Peyer's patch (tissue), 4 donors: Measurements from ENCODE around the gene MIA. TPM values are rescaled to one million over a fixed set of nuclear protein-coding genes. Genes with fewer than 3 reads are reported as not detected.
A peak's percentile ranks its signal among the peaks of the same experiment; 100 is the strongest.

Experiments used
- DNase-seq, 3 donors: peaks; one replicate each; pipeline ENCODE4 v3.0.0-alpha.2; 2017 to 2019
- H3K27ac ChIP-seq, 4 donors: fragments of 200-600 bp; sonication (generic); one replicate each; pipeline ENCODE4 v1.5.1; 2016 to 2019
- H3K27me3 ChIP-seq, 2 donors: fragments of 200-600 bp; sonication (generic); one replicate each; pipeline ENCODE4 v1.5.1; 2019
- H3K36me3 ChIP-seq, 3 donors: fragments of 200-600 bp; sonication (generic); one replicate each; pipeline ENCODE4 v1.5.1; 2016 to 2019
- H3K4me1 ChIP-seq, 4 donors: fragments of 200-600 bp; sonication (generic); one replicate each; pipeline ENCODE4 v1.5.1; 2016 to 2019
- H3K4me3 ChIP-seq, 4 donors: fragments of 200-600 bp; sonication (generic); 1 replicate in 3 of 4; 2 replicates in 1 of 4; pipeline ENCODE4 v1.5.1; 2016 to 2019; ENCODE audit warnings: mild to moderate bottlenecking in 1 of 4
- H3K9me3 ChIP-seq, 4 donors: fragments of 200-600 bp; sonication (generic); one replicate each; pipeline ENCODE4 v1.5.1; 2016 to 2019; ENCODE audit warnings: mild to moderate bottlenecking in 1 of 4
- POLR2A ChIP-seq, 2 donors: fragments of 450-650 bp; IDR thresholded peaks; one replicate each; pipeline ENCODE4 v1.5.1; 2017; ENCODE audit warnings: antibody characterized with exemption in 2 of 2, mild to moderate bottlenecking in 2 of 2, moderate library complexity in 2 of 2
- total RNA-seq, 4 donors: library from RNA; depleted of rRNA; stranded (reverse); fragments of >200 nt; gene quantifications; one replicate each; pipeline ENCODE4 v1.1.0, GENCODE V29; 2016
- TF ChIP-seq, protein P1 (sequence below), 6 experiments: fragments of 450-650 bp in 4 of 6; fragments of 200-600 bp in 2 of 6; sonication (generic) in 1 of 6; IDR thresholded peaks; one replicate each; pipeline ENCODE4 v1.5.1; 2017 to 2019; ENCODE audit warnings: antibody characterized with exemption in 6 of 6, mild to moderate bottlenecking in 3 of 6, moderate library complexity in 1 of 6

MIA gene
- total RNA-seq, 4 donors from 2014 or later: 4.0 TPM; not detected in 3

DNA sequence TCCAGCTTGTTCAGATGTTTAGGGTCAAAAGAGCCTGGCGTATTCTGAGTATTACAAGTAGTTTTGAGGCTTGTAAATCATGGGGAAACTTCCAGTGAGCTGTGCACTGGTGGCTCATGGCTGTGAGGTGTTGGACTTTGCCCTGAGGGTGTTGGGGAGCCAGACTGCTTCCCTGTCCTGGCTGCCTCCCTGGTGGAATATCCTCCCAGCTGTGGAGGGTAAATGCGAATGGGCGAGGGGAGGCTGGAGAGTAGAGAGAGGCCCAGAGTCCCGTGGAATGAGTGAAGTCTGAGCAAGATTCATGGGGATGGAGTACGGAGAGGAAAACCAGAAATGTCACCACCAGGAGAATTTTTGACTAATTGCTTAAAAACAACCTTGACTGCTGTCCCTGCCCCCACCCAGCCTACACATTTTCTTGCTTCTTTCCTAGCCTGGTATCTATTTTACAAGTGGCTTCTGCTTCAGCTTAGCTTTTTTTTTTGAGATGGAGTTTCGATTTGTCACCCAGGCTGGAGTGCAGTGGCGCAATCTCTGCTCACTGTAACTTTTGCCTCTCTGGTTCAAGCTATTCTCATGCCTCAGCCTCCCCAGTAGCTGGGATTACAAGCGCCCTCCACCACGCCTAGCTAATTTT, 20.6 kb upstream of the MIA start:
- peaks cover 0 to 37% (median 27%) of the 10 kb centered on the region in 4 donors for H3K4me1 ChIP-seq

DNA sequence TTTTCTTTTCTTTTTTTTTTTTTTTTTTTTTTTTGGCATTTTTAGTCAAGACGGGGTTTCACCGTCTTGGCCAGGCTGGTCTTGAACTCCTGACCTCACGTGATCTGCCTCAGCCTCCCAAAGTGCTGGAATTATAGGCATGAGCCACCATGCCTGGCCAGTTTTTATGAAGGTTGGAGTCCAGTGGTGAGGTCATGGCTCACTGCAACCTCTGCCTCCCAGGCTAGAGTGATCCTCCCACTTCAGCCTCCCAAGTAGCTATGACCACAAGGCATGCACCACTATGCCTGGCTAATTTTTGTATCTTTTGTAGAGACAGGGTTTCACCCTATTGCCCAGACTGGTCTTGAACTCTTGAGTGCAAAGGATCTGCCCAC, 20.1 kb upstream of the MIA start:
- peaks cover 0 to 36% (median 26%) of the 10 kb centered on the region in 4 donors for H3K4me1 ChIP-seq
- H3K4me3 ChIP-seq: no peak overlapping the region
- no peak for DNase-seq
- peak overlapping the region in 3 of 4 donors; percentile 60 to 81 (median 63) for H3K27ac ChIP-seq
- H3K27me3 ChIP-seq: no peaks in the 10 kb centered on the region
- H3K36me3 ChIP-seq: peaks cover 0 to 36% (median 0%) of the 10 kb centered on the region in 3 donors
- H3K9me3 ChIP-seq: no peaks in the 10 kb centered on the region
- no peak for TF ChIP-seq POLR2A (IDR thresholded peaks at IDR 0.05)
- TF ChIP-seq, protein P1, sequence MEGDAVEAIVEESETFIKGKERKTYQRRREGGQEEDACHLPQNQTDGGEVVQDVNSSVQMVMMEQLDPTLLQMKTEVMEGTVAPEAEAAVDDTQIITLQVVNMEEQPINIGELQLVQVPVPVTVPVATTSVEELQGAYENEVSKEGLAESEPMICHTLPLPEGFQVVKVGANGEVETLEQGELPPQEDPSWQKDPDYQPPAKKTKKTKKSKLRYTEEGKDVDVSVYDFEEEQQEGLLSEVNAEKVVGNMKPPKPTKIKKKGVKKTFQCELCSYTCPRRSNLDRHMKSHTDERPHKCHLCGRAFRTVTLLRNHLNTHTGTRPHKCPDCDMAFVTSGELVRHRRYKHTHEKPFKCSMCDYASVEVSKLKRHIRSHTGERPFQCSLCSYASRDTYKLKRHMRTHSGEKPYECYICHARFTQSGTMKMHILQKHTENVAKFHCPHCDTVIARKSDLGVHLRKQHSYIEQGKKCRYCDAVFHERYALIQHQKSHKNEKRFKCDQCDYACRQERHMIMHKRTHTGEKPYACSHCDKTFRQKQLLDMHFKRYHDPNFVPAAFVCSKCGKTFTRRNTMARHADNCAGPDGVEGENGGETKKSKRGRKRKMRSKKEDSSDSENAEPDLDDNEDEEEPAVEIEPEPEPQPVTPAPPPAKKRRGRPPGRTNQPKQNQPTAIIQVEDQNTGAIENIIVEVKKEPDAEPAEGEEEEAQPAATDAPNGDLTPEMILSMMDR (IDR thresholded peaks at IDR 0.05): no peak

More for the DNA sequence above, 20.6 kb upstream of the MIA start:
- Histone ChIP-seq H3K27ac (peak overlapping the region; percentile 55 to 93 (median 70)), H3K27me3 (no peaks in the 10 kb centered on the region), H3K9me3 (no peaks in the 10 kb centered on the region), H3K36me3 (peaks cover 0 to 31% (median 0%) of the 10 kb centered on the region in 3 donors), H3K4me3 (peak overlapping the region; percentile 6 to 36 (median 18))
- TF ChIP-seq, protein P1 (IDR thresholded peaks at IDR 0.05): peak in 2 of 6 experiments; percentile 17 to 19
- peak in 1 of 2 donors; percentile 43 for TF ChIP-seq POLR2A (IDR thresholded peaks at IDR 0.05)
- peak in 2 of 3 donors; percentile 74 to 84 for DNase-seq

DNA sequence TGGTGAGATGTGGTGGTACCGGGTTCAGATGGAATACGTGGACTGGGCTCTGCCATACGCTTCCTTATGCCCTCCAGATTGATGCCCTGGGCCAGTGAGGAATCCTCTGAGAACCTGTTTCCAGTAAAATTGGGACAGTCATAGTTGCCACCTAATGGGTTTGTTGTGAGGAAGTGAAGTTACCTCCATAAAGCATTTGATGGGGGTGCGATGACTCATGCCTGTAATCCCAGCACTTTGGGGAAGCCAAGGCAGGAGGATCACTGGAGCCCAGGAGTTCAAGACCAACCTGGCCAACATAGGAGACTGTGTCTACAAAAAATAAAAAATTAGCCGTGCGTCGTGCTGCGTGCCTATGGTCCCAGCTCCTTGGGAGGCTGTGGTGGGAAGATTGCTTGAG, 19.5 kb upstream of the MIA start:
- TF ChIP-seq, protein P1 (IDR thresholded peaks at IDR 0.05): no peak
- no peak for TF ChIP-seq POLR2A (IDR thresholded peaks at IDR 0.05)
- peaks cover 0 to 36% (median 26%) of the 10 kb centered on the region in 4 donors for H3K4me1 ChIP-seq
- H3K4me3 ChIP-seq: no peak overlapping the region

DNA sequence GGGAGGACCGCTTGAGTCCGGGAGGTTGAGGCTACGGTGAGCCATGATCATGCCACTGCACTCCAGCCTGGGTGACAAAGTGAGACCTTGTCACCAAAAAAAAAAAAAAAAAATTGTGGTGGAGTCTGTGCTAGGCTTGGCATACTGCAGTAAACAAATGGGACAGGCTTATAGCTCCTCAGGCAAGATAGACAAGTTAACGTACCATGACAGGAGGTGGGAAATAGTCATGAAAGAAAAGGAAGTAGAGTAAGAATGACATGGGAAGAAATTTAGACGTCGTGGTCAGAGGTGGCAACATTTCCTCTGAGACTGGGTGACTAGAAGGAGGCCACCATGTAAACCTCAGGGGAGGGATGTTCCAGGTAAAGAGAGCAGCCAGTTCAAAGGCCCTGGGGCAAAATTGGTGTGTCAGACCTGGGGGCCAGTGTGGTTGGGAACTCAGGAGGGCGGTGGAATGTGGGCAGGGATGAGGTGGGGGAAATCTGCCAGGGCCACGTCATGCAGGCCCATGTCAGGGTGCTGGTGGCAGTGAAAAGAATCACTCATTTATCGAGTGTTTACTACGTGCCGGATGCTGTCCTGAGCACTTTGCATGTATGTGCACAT, 18.7 kb upstream of the MIA start:
- Histone ChIP-seq H3K4me3 (no peak overlapping the region), H3K36me3 (peaks cover 0 to 50% (median 2%) of the 10 kb centered on the region in 3 donors), H3K27ac (no peak overlapping the region), H3K4me1 (peaks cover 0 to 36% (median 26%) of the 10 kb centered on the region in 4 donors), H3K27me3 (no peaks in the 10 kb centered on the region), H3K9me3 (no peaks in the 10 kb centered on the region)
- TF ChIP-seq, protein P1 (IDR thresholded peaks at IDR 0.05): no peak
- no peak for TF ChIP-seq POLR2A (IDR thresholded peaks at IDR 0.05)
- no peak for DNase-seq

More for the DNA sequence above, 19.5 kb upstream of the MIA start:
- no peak for DNase-seq
- H3K27ac ChIP-seq: peak overlapping the region in 2 of 4 donors; percentile 2 to 63
- peaks cover 0 to 42% (median 2%) of the 10 kb centered on the region in 3 donors for H3K36me3 ChIP-seq
- no peaks in the 10 kb centered on the region for H3K9me3 ChIP-seq
- H3K27me3 ChIP-seq: no peaks in the 10 kb centered on the region

DNA sequence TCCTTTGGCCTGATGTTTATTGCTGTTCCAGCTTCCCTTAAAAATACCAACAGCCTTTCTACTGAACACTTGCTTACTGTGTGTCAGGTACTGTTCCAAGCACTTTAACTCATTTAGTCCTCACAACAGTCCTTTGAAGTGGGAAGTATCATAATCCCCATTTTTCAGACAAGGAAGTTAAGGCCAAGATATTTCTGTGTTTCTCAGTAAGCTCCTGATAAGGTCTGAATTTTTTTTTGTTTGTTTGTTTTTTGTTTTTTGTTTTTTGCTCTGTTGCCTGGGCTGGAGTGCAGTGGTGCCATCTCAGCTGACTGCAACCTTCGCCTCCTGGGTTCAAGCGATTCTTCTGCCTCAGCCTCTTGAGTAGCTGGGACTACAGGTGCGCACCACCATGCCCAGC, 16.8 kb upstream of the MIA start:
- peaks cover 0 to 69% (median 2%) of the 10 kb centered on the region in 3 donors for H3K36me3 ChIP-seq
- H3K9me3 ChIP-seq: no peaks in the 10 kb centered on the region
- no peaks in the 10 kb centered on the region for H3K27me3 ChIP-seq
- no peak overlapping the region for H3K4me3 ChIP-seq
- H3K4me1 ChIP-seq: peaks cover 0 to 26% (median 19%) of the 10 kb centered on the region in 4 donors
- TF ChIP-seq, protein P1 (IDR thresholded peaks at IDR 0.05): no peak
- no peak for TF ChIP-seq POLR2A (IDR thresholded peaks at IDR 0.05)
- no peak for DNase-seq
- H3K27ac ChIP-seq: no peak overlapping the region
